ENCODE data around the gene FCN2.

FCN2 gene

GRCh38 chr9:134867917-134868750 is 12.5 kb upstream of the FCN2 start:
- no peaks in the 10 kb centered on the region for H3K4me1 ChIP-seq (ENCODE audit: insufficient read depth, low read length)
- no peaks in the 10 kb centered on the region for H3K9me3 ChIP-seq (ENCODE audit: low read length)
- H3K4me3 ChIP-seq (ENCODE audit: low read length): no peak overlapping the region
- H2AFZ ChIP-seq (ENCODE audit: low read depth, low read length): no peak overlapping the region
- no peaks in the 10 kb centered on the region for H3K27me3 ChIP-seq (ENCODE audit: insufficient read depth, low read length)
- H3K36me3 ChIP-seq (ENCODE audit: insufficient read depth, low read length): no peaks in the 10 kb centered on the region

- no peaks in the 10 kb centered on the region for H3K36me3 ChIP-seq (ENCODE audit: insufficient read depth, low read length)
- H3K4me1 ChIP-seq (ENCODE audit: insufficient read depth, low read length): no peaks in the 10 kb centered on the region
- H2AFZ ChIP-seq (ENCODE audit: low read depth, low read length): no peak overlapping the region
- H3K27me3 ChIP-seq (ENCODE audit: insufficient read depth, low read length): no peaks in the 10 kb centered on the region
- H3K4me3 ChIP-seq (ENCODE audit: low read length): no peak overlapping the region
- no peaks in the 10 kb centered on the region for H3K9me3 ChIP-seq (ENCODE audit: low read length)
These were observed 11.7 kb upstream of the FCN2 start for GRCh38 chr9:134868751-134869553.

DNA sequence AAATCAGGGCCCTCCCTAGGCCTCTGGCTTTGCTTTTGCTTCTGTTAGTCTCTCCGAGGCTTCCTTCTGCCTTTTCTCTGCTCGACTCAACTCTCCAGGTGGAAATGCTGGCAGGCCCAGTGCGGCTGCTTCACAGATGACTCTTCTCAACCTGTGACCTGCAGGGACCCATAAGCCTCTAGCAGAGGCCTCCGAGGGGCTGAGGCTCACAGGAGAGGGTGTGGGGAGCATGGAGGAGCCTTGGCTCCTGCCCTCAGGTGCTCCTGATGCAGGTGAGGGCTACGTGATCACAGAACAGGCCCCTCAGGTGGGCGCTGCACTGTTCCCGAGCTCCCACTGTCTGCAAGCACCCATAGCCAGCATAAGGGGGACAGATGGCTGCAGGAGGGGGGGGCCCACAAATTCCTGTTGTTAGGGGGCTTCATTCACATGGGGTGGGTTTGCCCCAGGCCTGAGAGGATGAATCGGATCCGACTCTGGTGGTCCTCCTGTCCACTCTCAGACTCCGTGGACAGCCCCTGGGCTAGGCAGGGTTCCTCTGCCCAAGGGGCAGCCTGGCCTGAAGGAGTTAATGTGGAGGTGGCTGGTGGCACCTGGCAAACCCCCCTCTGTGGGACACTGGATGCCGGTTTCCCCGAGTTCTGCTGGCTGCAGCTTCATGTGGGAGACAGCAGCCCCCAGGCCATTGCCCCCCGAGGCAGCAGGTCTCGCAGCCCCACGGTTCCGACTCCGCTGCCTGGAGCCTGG is 10.9 kb upstream of the FCN2 start:
- no peaks in the 10 kb centered on the region for H3K36me3 ChIP-seq (ENCODE audit: insufficient read depth, low read length)
- H3K4me1 ChIP-seq (ENCODE audit: insufficient read depth, low read length): no peaks in the 10 kb centered on the region
- no peaks in the 10 kb centered on the region for H3K27me3 ChIP-seq (ENCODE audit: insufficient read depth, low read length)
- H3K4me3 ChIP-seq (ENCODE audit: low read length): no peak overlapping the region
- H2AFZ ChIP-seq (ENCODE audit: low read depth, low read length): no peak overlapping the region
- H3K9me3 ChIP-seq (ENCODE audit: low read length): no peaks in the 10 kb centered on the region

DNA sequence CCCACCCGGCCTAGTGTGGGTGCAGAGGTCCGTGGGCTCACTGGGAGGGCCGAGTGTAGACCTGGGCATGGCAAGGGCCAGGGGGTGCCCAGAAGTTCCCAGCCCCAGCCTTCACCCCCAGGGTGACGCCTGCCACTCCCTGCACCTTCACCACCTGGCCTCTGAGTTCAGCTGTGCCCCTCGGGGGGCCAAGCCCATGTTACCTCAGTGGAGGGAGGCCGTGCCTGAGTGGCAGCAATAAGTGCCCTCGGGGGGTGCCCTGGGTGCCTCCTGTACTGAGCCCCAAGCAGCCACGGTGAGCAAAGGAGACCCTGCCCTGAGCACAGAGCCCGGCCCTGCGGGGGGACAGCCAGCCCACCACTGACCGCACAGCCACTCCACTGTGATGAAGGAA is 10.3 kb upstream of the FCN2 start:
- H3K4me1 ChIP-seq (ENCODE audit: insufficient read depth, low read length): no peaks in the 10 kb centered on the region
- H3K36me3 ChIP-seq (ENCODE audit: insufficient read depth, low read length): no peaks in the 10 kb centered on the region
- no peaks in the 10 kb centered on the region for H3K27me3 ChIP-seq (ENCODE audit: insufficient read depth, low read length)
- no peaks in the 10 kb centered on the region for H3K9me3 ChIP-seq (ENCODE audit: low read length)
- no peak overlapping the region for H2AFZ ChIP-seq (ENCODE audit: low read depth, low read length)
- H3K4me3 ChIP-seq (ENCODE audit: low read length): no peak overlapping the region

DNA sequence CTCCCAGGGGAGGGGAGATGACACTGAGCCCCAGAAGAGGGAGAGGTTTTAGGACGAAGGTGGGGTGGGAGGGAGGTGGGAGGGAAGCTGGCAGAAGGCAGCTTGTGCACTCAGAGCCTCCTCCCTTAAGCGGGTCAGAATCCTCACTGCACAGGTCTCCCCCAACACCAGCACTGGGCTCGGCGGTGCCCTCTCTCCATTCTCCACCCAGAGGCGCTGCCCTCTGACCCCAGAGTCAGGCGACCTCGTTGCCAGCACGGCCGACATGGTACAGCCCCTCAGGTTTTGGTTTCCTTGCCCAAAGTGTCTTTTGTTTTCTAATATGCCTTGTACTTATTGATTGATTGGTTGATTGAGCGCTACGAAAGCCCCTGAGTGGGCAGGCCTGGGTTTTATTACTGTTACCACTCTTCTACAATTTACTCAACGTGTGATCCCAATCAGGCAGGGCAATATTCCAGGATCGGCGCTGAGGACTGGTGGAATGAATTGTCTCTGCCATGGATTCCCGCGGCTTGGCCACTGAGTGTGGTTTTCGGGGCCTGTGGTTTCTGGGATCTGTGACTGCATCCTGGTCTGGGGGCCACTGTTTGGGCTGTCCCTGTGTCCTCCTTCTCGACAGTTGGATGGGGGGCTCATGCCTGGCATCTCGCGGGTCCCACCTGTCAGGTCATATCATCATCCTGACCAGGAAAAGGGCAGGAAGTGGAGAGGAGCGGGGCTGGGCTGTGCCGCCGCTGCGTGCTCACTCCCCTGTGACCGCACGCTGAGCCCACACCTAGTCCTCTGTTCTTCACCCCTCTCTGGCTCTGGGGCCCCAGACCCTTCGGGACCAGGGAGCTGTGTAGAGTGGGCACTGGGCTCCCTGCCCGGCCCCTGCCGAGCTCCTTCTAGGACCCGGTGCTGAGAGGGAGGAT is 9.6 kb upstream of the FCN2 start:
- Histone ChIP-seq H3K27me3 (ENCODE audit: insufficient read depth, low read length) (no peaks in the 10 kb centered on the region), H3K9me3 (ENCODE audit: low read length) (no peaks in the 10 kb centered on the region), H2AFZ (ENCODE audit: low read depth, low read length) (no peak overlapping the region), H3K4me1 (ENCODE audit: insufficient read depth, low read length) (no peaks in the 10 kb centered on the region), H3K36me3 (ENCODE audit: insufficient read depth, low read length) (no peaks in the 10 kb centered on the region), H3K4me3 (ENCODE audit: low read length) (no peak overlapping the region)

- Histone ChIP-seq H3K4me1 (ENCODE audit: insufficient read depth, low read length) (no peaks in the 10 kb centered on the region), H3K9me3 (ENCODE audit: low read length) (no peaks in the 10 kb centered on the region), H3K4me3 (ENCODE audit: low read length) (no peak overlapping the region), H2AFZ (ENCODE audit: low read depth, low read length) (no peak overlapping the region), H3K27me3 (ENCODE audit: insufficient read depth, low read length) (no peaks in the 10 kb centered on the region), H3K36me3 (ENCODE audit: insufficient read depth, low read length) (no peaks in the 10 kb centered on the region)
These were observed 8.8 kb upstream of the FCN2 start for GRCh38 chr9:134871697-134872340.

DNA sequence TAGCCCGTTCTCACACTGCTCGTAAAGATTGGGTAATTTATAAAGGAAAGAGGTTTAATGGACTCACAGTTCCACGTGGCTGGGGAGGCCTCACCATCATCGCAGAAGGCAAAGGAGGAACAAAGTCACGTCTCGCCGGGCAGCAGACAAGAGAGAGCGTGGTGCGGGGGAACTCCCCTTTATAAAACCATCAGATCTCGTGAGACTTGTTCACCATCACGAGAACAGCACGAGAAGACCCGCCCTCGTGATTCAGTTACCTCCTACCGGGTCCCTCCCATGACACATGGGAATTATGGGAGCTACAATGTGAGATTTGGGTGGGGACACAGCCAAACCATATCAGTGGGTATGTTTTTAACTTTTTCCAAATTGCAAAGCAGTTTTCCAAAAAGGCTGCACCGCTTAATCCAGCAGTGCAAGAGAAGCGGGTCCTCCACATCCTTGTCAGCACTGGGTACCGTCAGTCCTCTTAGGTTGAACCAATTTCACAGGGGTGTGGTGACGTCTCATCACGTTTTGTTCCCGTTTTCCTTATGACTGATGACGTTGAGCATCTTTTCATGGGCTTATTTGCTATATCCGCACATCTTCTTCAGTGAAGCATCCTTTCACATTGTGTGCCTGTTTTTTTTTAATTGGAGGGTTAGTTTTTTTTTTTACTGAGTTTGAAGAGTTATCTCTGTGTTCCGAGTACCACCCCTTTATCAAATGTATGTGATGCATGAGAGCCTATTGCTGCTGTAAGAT is 8.0 kb upstream of the FCN2 start:
- H3K27me3 ChIP-seq (ENCODE audit: insufficient read depth, low read length): no peaks in the 10 kb centered on the region
- H3K4me1 ChIP-seq (ENCODE audit: insufficient read depth, low read length): no peaks in the 10 kb centered on the region
- H3K36me3 ChIP-seq (ENCODE audit: insufficient read depth, low read length): no peaks in the 10 kb centered on the region
- H2AFZ ChIP-seq (ENCODE audit: low read depth, low read length): no peak overlapping the region
- H3K4me3 ChIP-seq (ENCODE audit: low read length): no peak overlapping the region
- no peaks in the 10 kb centered on the region for H3K9me3 ChIP-seq (ENCODE audit: low read length)

GRCh38 chr9:134875371-134875770 is 5.2 kb upstream of the FCN2 start:
- peaks cover 6% of the 10 kb centered on the region for H3K27me3 ChIP-seq (ENCODE audit: insufficient read depth, low read length)
- H3K4me3 ChIP-seq (ENCODE audit: low read length): no peak overlapping the region
- H3K36me3 ChIP-seq (ENCODE audit: insufficient read depth, low read length): no peaks in the 10 kb centered on the region

GRCh38 chr9:134877541-134877940 is 3.1 kb upstream of the FCN2 start:
- Histone ChIP-seq H3K4me1 (ENCODE audit: insufficient read depth, low read length) (no peaks in the 10 kb centered on the region), H3K9me3 (ENCODE audit: low read length) (no peaks in the 10 kb centered on the region), H2AFZ (ENCODE audit: low read depth, low read length) (no peak overlapping the region), H3K4me3 (ENCODE audit: low read length) (no peak overlapping the region), H3K36me3 (ENCODE audit: insufficient read depth, low read length) (no peaks in the 10 kb centered on the region), H3K27me3 (ENCODE audit: insufficient read depth, low read length) (peaks cover 8% of the 10 kb centered on the region)

More at GRCh38 chr9:134875371-134875770, 5.2 kb upstream of the FCN2 start:
- Histone ChIP-seq H2AFZ (ENCODE audit: low read depth, low read length) (no peak overlapping the region), H3K9me3 (ENCODE audit: low read length) (no peaks in the 10 kb centered on the region), H3K4me1 (ENCODE audit: insufficient read depth, low read length) (no peaks in the 10 kb centered on the region)

GRCh38 chr9:134879664-134880483 is 736 bp upstream of the FCN2 start:
- no peaks in the 10 kb centered on the region for H3K36me3 ChIP-seq (ENCODE audit: insufficient read depth, low read length)
- no peak overlapping the region for H2AFZ ChIP-seq (ENCODE audit: low read depth, low read length)
- no peaks in the 10 kb centered on the region for H3K9me3 ChIP-seq (ENCODE audit: low read length)
- H3K4me3 ChIP-seq (ENCODE audit: low read length): no peak overlapping the region
- H3K27me3 ChIP-seq (ENCODE audit: insufficient read depth, low read length): peaks cover 8% of the 10 kb centered on the region
- H3K4me1 ChIP-seq (ENCODE audit: insufficient read depth, low read length): no peaks in the 10 kb centered on the region

- Histone ChIP-seq H3K27me3 (ENCODE audit: insufficient read depth, low read length) (peaks cover 8% of the 10 kb centered on the region), H2AFZ (ENCODE audit: low read depth, low read length) (no peak overlapping the region), H3K9me3 (ENCODE audit: low read length) (no peaks in the 10 kb centered on the region)
These were observed 682 bp downstream of the FCN2 start for GRCh38 chr9:134881313-134881670.

More at GRCh38 chr9:134881313-134881670, 682 bp downstream of the FCN2 start:
- Histone ChIP-seq H3K36me3 (ENCODE audit: insufficient read depth, low read length) (no peaks in the 10 kb centered on the region), H3K4me3 (ENCODE audit: low read length) (no peak overlapping the region), H3K4me1 (ENCODE audit: insufficient read depth, low read length) (no peaks in the 10 kb centered on the region)

Data from neuron (in vitro differentiated cells).